Effector memory CD8-positive, alpha-beta T cell (primary cell): ENCODE results near the gene KLF11.
A peak's percentile ranks its signal among the peaks of the same experiment; 100 is the strongest.
"Not testable (repeated sequence)": the region's sequence is repeated elsewhere in the genome, so short reads cannot be mapped to it uniquely, and the experiment has no call there.

Experiments used
- ATAC-seq: fragments of 150-1000 bp; cut with Tn5 transposase; replicated peaks from 2 replicates; pipeline ENCODE4 v1.10.0; 2021; ENCODE audit warnings: mild to moderate bottlenecking, moderate library complexity
- DNase-seq, 3 experiments: peaks; one replicate each; pipeline ENCODE4 v3.0.0; 2021
- H3K27ac Mint-ChIP-seq, 2 donors: one replicate each; pipeline ENCODE4 v1.8.0; 2022; ENCODE audit warnings: mild to moderate bottlenecking in 2 of 2, mixed read lengths in 2 of 2, moderate library complexity in 2 of 2
- H3K27me3 Mint-ChIP-seq, 2 donors: one replicate each; pipeline ENCODE4 v1.8.0; 2022; ENCODE audit warnings: mixed read lengths in 2 of 2
- H3K36me3 Mint-ChIP-seq: one replicate; pipeline ENCODE4 v1.8.0; 2022; ENCODE audit warnings: mild to moderate bottlenecking, moderate library complexity, mixed read lengths; ENCODE audit not compliant: insufficient read depth
- H3K4me1 Mint-ChIP-seq, 2 donors: one replicate each; pipeline ENCODE4 v1.8.0; 2022; ENCODE audit warnings: low read depth in 2 of 2, mixed read lengths in 2 of 2
- H3K4me3 Mint-ChIP-seq, 2 donors: one replicate each; pipeline ENCODE4 v1.8.0; 2022; ENCODE audit warnings: mild to moderate bottlenecking in 2 of 2, mixed read lengths in 2 of 2, moderate library complexity in 2 of 2
- H3K9me3 Mint-ChIP-seq, 2 donors: one replicate each; pipeline ENCODE4 v1.8.0; 2022; ENCODE audit warnings: mixed read lengths in 2 of 2

KLF11 gene

DNA sequence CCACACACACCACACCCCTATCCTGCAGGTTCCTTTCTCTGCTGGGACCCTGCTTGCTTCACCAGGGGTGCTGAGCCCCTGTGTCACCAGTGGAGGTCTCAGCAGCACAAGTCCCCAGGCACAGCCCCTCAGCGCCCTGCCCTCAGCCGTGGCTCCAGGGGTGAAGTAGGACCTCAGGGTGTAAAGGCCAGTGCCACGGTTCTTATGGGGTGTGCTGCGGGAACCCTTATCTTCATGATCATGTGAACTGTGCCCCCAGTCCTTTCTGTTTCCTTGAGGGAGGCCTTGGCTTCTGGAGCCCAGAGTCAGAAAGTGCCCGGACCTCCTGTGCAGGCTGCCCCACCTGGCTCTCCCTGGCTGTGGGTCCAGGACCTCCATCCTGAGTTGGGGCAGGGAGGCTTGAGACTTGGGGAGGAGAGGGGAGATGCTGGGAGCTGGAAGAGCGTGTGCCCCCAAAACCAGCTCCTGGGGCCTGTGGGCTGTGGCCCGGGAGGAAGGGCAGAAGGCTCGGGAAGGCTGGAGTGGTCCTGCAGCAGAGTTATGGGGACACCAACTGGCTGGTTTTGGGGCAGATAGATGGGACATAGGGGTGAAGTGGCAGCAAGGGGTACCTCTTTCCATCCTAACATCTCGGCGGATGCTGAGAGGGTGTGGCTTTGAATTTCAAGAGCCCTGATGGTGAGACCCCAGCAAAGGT is 20.2 kb upstream of the KLF11 start:
- Mint-ChIP-seq H3K4me1 (peaks cover 0 to 4% of the 10 kb centered on the region in 2 donors), H3K9me3 (no peaks in the 10 kb centered on the region), H3K27ac (no peak overlapping the region), H3K4me3 (no peak overlapping the region), H3K36me3 (peaks cover 2% of the 10 kb centered on the region), H3K27me3 (peaks cover 0 to 11% of the 10 kb centered on the region in 2 donors)
- ATAC-seq (no peak), DNase-seq (no peak)

DNA sequence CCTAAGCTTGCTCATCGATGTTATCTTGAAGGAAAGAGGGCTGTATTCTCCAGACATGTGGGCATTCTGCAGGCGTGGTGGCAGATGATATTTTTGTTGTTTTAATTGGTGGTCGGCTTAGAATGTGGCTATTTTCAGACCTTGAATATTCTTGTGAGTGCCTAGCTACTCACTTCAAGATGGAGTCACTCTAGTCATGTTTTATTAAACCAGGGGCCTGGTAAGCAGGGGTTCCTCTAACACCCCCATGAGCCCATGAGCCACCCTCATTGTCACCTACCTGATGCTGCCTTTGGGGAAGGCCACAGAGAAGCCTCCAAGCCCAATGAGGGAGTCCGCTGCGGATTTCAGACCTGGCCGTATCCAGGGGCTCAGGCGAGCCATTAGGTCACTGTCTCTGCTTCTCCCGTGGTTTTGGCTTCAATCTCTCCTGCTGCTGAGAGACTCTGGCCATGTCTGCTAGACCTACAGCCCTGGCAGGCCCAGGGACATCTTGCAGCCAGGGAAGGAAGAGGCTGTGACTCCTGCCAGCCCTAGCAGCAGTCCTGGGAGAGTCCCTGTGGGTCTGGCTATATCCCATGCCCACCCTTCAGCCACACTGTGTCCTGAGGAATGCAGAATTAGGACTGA is 16.3 kb upstream of the KLF11 start:
- peak overlapping the region; percentile 49 to 93 for H3K27ac Mint-ChIP-seq
- DNase-seq (no peak), ATAC-seq (no peak)
- no peaks in the 10 kb centered on the region for H3K9me3 Mint-ChIP-seq
- no peaks in the 10 kb centered on the region for H3K27me3 Mint-ChIP-seq
- H3K4me1 Mint-ChIP-seq: peaks cover 21 to 27% of the 10 kb centered on the region in 2 donors
- H3K36me3 Mint-ChIP-seq: peaks cover 2% of the 10 kb centered on the region
- no peak overlapping the region for H3K4me3 Mint-ChIP-seq

DNA sequence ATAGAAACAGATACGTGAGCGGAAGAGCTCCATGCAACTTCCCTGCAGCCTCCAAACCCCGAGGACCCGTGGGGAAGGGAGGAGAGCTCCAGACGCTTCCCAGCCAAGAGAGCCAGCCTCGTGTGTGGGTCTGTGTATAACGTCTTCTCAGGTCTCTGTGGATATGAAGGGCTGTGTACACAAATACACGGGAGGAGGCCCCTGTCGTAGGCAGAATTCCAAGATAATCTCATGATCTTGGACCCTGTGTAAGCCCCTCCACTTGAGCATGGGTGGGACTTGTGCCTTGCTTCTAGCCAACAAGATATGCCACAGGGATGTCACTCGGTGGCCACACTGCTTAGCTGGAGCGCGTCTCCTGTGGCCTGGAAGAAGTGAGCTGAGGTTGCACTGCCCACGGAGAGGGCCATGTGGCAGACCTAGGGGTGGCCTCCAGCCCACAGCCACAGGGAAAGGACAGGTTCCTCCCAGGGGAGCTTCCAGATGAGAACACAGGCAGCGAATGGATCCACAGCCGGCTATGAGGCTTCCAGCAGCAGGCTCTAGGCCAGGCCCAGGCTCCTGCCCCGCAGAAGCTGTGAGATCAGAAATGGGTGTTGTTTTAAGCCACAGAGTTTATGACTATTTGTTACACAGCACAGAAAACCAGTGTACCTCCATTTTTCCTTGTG is 15.6 kb upstream of the KLF11 start:
- Mint-ChIP-seq H3K4me1 (peaks cover 23 to 27% of the 10 kb centered on the region in 2 donors), H3K4me3 (no peak overlapping the region), H3K36me3 (peaks cover 2% of the 10 kb centered on the region), H3K9me3 (no peaks in the 10 kb centered on the region), H3K27me3 (no peaks in the 10 kb centered on the region), H3K27ac (peak overlapping the region; percentile 49 to 93)
- ATAC-seq: no peak
- no peak for DNase-seq

DNA sequence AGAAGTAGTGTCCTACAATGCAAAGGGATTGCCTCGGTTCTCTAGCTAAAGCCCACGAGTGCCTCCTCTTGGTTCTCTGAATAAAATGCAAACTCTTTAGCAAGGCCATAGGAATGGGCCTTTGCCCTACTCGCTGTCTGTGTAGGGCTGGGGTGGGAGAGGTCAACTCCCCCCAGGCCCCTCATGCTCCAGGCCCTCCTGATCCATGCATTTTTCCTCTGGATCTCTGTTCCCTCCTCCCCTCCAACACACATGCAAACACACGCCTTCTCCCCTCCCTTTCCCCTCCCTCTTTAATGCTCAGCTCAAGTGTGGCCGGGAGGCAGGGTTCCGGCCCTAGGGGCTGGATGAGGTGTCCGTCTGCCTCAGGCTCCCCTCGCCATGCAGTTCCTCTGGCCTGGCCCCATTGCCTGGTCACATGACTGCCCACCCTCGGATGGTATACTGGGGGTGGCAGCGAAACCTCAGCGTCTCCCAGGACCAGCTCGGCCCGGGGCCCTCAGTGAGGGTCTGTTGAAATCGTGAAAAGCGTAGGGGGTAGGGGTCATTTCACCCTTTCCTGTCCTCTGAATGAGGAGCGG is 14.9 kb upstream of the KLF11 start:
- Mint-ChIP-seq H3K4me3 (peak overlapping the region; percentile 78 to 81), H3K9me3 (no peaks in the 10 kb centered on the region), H3K4me1 (peaks cover 23 to 27% of the 10 kb centered on the region in 2 donors), H3K36me3 (peaks cover 3% of the 10 kb centered on the region), H3K27ac (peak overlapping the region; percentile 88 to 93), H3K27me3 (no peaks in the 10 kb centered on the region)
- ATAC-seq (no peak), DNase-seq (no peak)

DNA sequence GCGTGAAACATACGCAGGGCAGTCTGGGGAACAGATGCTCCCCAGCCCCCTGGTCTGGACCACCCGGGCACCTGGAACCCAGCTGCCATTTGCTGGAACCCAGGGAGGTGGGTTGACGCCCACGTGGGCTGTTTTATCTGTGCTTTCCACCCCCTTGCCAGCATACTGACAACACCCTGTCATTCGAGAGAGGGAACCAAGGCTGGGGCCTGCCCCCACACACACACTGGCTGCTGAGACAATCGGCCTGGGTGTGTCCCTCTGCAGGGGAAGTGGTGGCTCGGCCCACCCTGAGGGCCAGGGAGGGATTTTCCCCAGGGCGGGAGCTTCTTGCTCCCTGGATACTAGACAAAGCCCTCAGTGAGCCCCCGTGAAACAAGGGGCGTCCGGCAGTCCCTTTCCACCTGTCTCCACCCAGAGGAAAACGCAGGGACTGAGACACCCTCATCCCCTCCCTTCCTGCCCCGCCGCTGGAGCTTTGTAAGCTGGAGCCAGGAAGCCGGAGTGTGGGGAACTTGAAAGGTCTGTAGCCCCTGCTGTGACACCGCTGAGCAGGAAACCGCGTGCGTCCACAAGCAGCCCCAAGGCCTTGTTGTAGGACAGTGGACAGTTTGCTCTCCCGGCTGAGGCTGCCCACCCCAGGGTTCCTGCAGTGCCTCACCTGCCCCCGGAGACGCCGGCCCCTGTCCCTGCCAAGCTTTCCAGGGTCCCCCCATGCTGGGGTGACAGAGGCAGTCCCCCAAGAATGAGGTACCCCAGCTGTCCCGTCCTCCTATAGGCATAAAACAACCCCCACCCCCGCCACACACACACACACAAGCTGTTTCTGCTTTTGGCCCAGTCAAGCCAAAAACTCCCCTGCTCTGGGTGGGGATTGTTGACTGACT is 14.1 kb upstream of the KLF11 start:
- Mint-ChIP-seq H3K4me3 (peak overlapping the region; percentile 78 to 81), H3K27me3 (no peaks in the 10 kb centered on the region), H3K9me3 (no peaks in the 10 kb centered on the region), H3K36me3 (peaks cover 10% of the 10 kb centered on the region), H3K4me1 (peaks cover 24 to 30% of the 10 kb centered on the region in 2 donors), H3K27ac (peak overlapping the region; percentile 88 to 93)
- ATAC-seq (peak; percentile 97), DNase-seq (peak; percentile 56 to 58 (median 56))

DNA sequence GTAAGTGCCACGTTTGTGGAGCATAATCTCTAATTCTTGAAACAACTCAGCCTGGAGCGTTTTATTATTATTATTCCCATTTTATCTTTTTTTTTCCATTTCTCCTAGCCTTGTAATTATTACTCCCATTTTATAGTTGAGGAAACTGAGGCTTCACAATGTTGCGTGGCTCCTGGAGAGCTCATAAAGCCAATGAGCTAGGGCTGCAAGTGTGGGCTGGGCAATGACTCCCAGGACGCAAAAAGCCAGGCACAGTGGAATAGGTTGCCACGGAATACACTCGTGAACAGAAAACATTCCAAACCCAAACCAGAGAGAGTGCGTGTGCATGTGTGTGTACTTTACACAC is 13.5 kb upstream of the KLF11 start:
- no peak for ATAC-seq
- peak overlapping the region; percentile 78 to 81 for H3K4me3 Mint-ChIP-seq
- peaks cover 10% of the 10 kb centered on the region for H3K36me3 Mint-ChIP-seq
- peak overlapping the region; percentile 88 to 93 for H3K27ac Mint-ChIP-seq
- H3K27me3 Mint-ChIP-seq: no peaks in the 10 kb centered on the region
- H3K4me1 Mint-ChIP-seq: peaks cover 27 to 36% of the 10 kb centered on the region in 2 donors
- no peak for DNase-seq
- H3K9me3 Mint-ChIP-seq: no peaks in the 10 kb centered on the region

DNA sequence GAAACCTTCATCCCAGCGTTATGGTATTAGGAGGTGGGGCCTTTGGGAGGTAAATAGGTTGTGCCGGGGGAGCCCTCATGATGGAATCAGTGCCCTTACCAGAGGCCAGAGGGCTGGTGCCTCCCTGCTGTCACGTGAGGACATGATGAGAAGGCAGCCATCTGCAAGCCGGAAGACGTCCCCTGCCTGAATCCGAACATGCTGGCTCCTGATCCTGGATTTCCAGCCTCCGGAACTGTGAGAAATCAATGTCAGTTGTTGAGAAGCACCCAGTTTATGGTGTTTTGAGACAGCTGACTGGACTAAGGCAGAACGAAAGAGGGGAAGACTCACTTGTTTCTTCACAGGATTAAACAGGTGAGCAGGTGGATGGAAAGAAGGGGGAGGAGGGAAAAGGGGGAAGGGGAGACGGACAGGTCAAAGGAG is 13.0 kb upstream of the KLF11 start:
- no peak for DNase-seq
- Mint-ChIP-seq H3K4me3 (peak overlapping the region; percentile 78 to 81), H3K4me1 (peaks cover 30 to 39% of the 10 kb centered on the region in 2 donors), H3K36me3 (peaks cover 10% of the 10 kb centered on the region), H3K27ac (peak overlapping the region; percentile 88 to 93), H3K9me3 (no peaks in the 10 kb centered on the region), H3K27me3 (no peaks in the 10 kb centered on the region)
- ATAC-seq: no peak

DNA sequence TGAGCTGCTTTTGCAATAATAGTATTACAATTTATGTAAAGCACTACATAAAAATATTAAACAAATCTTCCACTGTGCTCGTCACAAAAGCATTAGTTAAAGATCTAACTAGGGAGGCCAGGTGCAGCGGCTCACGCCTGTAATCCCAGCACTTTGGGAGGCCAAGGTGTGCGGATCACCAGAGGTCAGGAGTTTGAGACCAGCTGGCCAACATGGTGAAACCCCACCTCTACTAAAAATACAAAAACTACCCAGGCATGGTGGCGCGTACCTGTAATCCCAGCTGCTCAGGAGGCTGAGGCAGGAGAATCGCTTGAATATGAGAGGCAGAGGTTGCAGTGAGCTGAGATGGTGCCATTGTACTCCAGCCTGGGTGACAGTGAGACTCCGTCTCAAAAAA is 12.6 kb upstream of the KLF11 start:
- Mint-ChIP-seq H3K27ac (peak overlapping the region in 1 of 2 donors; percentile 93), H3K4me1 (peaks cover 35 to 43% of the 10 kb centered on the region in 2 donors), H3K4me3 (peak overlapping the region in 1 of 2 donors; percentile 81), H3K36me3 (peaks cover 10% of the 10 kb centered on the region)
- not testable (repeated sequence) for DNase-seq, H3K27me3 Mint-ChIP-seq, H3K9me3 Mint-ChIP-seq, ATAC-seq

DNA sequence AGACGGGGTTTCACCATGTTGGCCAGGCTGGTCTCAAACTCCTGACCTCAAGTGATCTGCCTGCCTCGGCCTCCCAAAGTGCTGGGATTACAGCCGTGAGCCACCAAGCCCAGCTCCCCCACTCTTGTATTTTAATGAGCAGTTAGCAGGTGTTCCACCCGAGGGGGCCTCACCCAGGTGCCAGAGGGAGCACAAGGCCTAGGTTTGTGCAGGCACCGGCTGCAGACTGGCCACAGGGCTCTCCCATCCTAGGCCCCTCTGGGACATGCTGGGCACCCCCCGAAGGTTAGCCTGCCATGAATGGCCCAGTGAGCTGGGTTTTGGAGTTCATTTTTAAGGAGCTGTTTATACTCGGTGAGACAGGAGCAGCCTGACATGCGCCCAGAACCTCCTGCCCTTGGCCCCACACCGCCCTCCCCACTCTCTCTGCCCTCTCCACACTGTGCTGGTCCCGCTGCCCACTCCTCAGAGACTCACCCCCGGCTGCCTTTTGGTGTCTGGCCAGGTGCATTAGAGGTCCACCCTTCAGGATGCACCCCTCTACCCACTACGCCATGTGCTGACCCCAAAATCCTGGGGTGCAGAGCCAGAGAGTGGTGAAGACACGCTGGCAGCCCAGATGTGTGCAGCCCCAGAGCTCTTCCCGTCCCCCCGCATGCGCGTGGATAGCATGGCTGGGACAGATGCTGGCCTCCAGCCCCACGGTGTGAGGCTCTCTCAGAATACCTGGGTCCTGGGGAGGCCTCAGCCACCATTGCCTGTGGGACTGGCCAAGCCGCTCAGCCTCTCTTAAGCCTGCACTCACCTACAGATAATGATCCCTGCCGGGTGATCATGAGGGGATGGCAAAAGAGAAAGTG is 11.2 kb upstream of the KLF11 start:
- DNase-seq (no peak), ATAC-seq (no peak)
- Mint-ChIP-seq H3K4me3 (peak overlapping the region in 1 of 2 donors; percentile 12), H3K27ac (peak overlapping the region in 1 of 2 donors; percentile 31), H3K36me3 (peaks cover 10% of the 10 kb centered on the region), H3K27me3 (no peaks in the 10 kb centered on the region), H3K9me3 (no peaks in the 10 kb centered on the region), H3K4me1 (peaks cover 40 to 47% of the 10 kb centered on the region in 2 donors)

DNA sequence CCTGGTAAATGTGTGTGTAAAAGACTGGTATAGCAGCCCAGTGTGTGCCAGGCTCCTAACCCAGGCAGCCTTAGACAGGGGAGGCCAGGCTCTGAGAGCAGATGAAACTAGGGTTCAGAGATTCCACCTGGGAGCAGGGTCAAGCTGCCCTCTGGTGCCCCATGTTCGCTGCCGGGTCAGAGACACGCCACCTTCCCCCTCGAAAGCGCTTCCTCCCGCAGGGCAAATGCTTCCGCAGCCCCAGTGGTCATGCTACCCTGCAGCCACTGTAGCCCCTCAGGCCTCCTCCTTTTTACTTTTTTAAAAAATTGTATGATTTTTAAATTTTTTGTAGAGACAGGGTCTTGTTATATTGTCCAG is 10.6 kb upstream of the KLF11 start:
- peak overlapping the region in 1 of 2 donors; percentile 31 for H3K27ac Mint-ChIP-seq
- H3K27me3 Mint-ChIP-seq: no peaks in the 10 kb centered on the region
- ATAC-seq (no peak), DNase-seq (no peak)
- H3K4me3 Mint-ChIP-seq: peak overlapping the region in 1 of 2 donors; percentile 12
- H3K36me3 Mint-ChIP-seq: peaks cover 10% of the 10 kb centered on the region
- peaks cover 39 to 47% of the 10 kb centered on the region in 2 donors for H3K4me1 Mint-ChIP-seq
- H3K9me3 Mint-ChIP-seq: no peaks in the 10 kb centered on the region

DNA sequence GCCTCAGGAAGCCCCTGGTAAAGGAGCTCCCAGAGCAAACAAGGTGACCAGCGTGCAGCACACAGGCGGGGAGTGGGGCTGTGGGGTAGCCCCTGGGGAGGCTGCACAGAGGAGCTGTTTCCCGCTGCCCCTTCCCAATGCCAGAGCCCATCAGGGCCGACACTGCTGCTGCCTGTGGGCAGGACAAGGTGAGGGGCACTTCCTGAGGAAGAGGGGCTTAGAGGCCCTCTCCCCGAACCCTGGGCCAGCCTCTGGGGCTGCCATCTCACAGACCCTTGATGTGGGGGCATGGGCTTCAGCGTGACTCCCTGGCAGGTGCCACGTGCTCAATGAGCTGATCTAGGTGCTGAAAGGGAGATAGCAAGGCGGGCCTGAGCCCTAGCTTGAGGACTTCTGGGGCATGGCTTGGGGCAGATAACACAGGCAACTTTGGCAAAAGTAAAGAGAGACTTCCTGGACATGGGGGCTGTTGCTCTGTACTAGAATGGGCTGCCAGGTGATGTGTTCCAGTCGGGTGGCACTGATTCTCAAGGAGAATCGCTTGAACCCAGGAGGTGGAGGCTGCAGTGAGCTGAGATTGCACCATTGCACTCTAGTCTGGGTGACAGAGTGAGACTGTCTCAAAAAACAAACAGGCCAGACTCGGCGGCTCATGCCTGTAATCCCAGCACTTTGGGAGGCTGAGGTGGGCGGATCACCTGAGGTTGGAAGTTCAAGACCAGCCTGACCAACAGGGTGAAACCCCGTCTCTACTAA is 9.9 kb upstream of the KLF11 start:
- no peak for ATAC-seq
- H3K4me3 Mint-ChIP-seq: no peak overlapping the region
- no peak for DNase-seq
- no peaks in the 10 kb centered on the region for H3K9me3 Mint-ChIP-seq
- no peaks in the 10 kb centered on the region for H3K27me3 Mint-ChIP-seq
- no peak overlapping the region for H3K27ac Mint-ChIP-seq
- peaks cover 40 to 44% of the 10 kb centered on the region in 2 donors for H3K4me1 Mint-ChIP-seq
- peaks cover 10% of the 10 kb centered on the region for H3K36me3 Mint-ChIP-seq
